ENCODE data around the gene CALD1.

GRCh38 chr7:134927076-134927475, 147.6 kb downstream of the CALD1 start:
- no peak for TF ChIP-seq CTCF (IDR thresholded peaks at IDR 0.05)
- no peak for TF ChIP-seq POLR2AphosphoS5 (IDR thresholded peaks at IDR 0.05)

All from upper lobe of left lung (tissue), 4 donors.